SJSA1 (cell line): ENCODE measurements around the gene SEMA3C. TPM values are rescaled to one million over a fixed set of nuclear protein-coding genes. Genes with fewer than 3 reads are reported as not detected.
A peak's percentile ranks its signal among the peaks of the same experiment; 100 is the strongest.

Experiments
- DNase-seq, 2 experiments: peaks; one replicate each; pipeline ENCODE4 v3.0.0-alpha.2; 2015 to 2020; ENCODE audit warnings: low spot score in 2 of 2, low read depth in 1 of 2
- H3K27ac ChIP-seq: fragments of 250-450 bp; sonication (Bioruptor Pico); 2 replicates; pipeline ENCODE4 v1.5.1; 2020; ENCODE audit warnings: mild to moderate bottlenecking, moderate library complexity
- H3K27me3 ChIP-seq: fragments of 250-450 bp; sonication (Bioruptor Pico); replicated peaks from 2 replicates; pipeline ENCODE4 v1.5.1; 2020; ENCODE audit warnings: mild to moderate bottlenecking, moderate library complexity
- H3K36me3 ChIP-seq: fragments of 250-450 bp; sonication (Bioruptor Pico); 2 replicates; pipeline ENCODE4 v1.5.1; 2020; ENCODE audit warnings: mild to moderate bottlenecking
- H3K4me1 ChIP-seq: fragments of 250-450 bp; sonication (Bioruptor Pico); replicated peaks from 2 replicates; pipeline ENCODE4 v1.6.1; 2021; ENCODE audit warnings: mild to moderate bottlenecking
- H3K4me3 ChIP-seq: fragments of 250-450 bp; sonication (Bioruptor Pico); 2 replicates; pipeline ENCODE4 v1.5.1; 2020; ENCODE audit warnings: mild to moderate bottlenecking
- H3K9me3 ChIP-seq: fragments of 250-450 bp; sonication (Bioruptor Pico); replicated peaks from 2 replicates; pipeline ENCODE4 v1.5.1; 2020; ENCODE audit warnings: mild to moderate bottlenecking
- total RNA-seq: library from RNA; depleted of rRNA; stranded (reverse); fragments of >200 nt; shearing (Covaris generic); gene quantifications from 2 replicates; pipeline ENCODE4 v1.2.3, GENCODE V29; 2014; rRNA removed

The SEMA3C gene
- total RNA-seq, result 14.9 and 28.6 TPM in 2 replicates

DNA sequence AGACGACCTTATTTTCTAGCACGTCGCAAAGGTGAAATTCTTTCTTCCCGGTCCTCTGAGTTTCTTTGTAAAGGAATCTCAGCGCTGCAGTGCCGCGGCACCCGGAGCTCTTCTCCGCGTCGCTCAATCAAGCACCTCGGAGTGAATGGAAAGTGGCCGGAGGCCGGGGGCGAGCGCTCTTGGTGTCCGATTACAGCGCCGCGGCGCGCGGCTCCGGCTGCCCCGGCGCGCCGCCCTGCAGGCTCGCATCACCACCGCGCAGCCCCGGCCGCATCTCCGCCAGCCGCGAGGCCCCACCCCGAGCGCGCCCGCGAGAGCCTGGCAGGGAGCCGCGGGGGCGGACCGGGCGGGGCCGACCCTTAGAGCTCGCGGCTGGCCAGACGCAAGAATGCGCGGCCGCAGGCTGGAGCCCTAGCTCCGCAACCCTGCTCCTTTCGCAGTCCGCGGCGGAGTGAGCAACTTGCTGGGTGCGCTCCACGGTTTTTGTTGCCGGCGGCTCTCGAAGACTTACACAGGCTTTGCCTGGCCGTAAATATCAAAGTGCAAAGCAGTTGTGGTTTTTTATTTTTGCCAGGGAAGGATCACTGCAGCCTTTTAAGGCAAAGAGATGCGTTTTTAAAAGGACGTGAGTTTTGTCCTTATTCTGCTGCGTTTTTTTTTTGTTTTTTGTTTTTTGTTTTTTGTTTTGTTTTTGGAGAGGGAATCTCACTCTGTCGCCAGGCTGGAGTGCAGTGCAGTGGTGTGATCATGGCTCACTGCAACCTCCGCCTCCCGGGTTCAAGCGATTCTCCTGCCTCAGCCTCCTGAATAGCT lies at the start of gene SEMA3C:
SEMA3C (minus strand) TSS at position 143 of the 813 bp plus-strand sequence. CDS start 2,270 bp downstream, outside the sequence.
- H3K27ac ChIP-seq, result peak within 1 kb of the TSS; percentile 22; the same call in 1 of the 2 replicates
- peak within 1 kb of the TSS; percentile 52 for H3K4me3 ChIP-seq
- peak; percentile 89 to 90 for DNase-seq
- peaks cover 23% of the 10 kb centered on the region for H3K4me1 ChIP-seq
- no peaks in the 10 kb centered on the region for H3K27me3 ChIP-seq
- no peaks in the 10 kb centered on the region for H3K9me3 ChIP-seq
- H3K36me3 ChIP-seq, result no peaks in the 10 kb centered on the region

DNA sequence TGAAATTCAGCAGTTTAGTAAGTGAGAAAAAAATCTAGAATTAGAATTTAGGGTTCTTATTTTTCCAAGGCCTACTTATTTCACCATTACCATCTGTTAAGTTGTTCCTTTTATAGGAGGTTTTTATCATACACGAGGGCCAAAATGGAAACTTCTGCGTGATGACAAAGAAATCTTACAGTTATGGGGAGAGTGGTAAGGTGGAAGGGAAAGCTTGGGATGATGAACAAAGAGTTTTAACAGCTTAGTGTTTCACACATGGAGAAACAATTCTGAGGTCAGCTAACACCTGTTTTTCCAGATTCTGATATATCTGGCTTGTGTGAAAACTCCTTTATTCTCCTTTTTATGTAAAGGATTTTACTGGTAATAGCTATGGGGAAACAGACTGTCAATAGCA lies 49.8 kb upstream of the SEMA3C start:
- DNase-seq, result no peak
- Histone ChIP-seq H3K4me1 (peaks cover 12% of the 10 kb centered on the region), H3K36me3 (no peaks in the 10 kb centered on the region), H3K27ac (no peak overlapping the region), H3K4me3 (no peak overlapping the region), H3K27me3 (no peaks in the 10 kb centered on the region), H3K9me3 (no peaks in the 10 kb centered on the region)

DNA sequence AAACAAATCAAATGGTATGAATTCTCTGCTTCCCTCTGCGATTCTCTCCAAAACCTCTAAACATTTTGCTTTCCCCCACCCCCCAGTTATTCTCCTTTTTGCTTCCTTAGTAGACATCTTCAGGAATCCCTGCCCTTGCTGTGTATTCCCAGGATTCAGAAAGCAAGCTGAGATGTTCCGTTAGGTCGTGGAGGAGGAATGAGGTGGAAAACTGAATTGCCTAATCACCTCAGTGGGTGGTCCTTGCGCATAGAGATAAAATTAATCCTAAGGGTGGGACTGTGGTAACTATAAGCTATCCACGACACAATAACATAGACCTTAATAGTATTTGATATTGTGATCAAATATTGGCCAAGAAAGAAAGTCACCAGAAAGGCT lies 49.1 kb upstream of the SEMA3C start:
- Histone ChIP-seq H3K27ac (0 out of 2 replicates have a peak overlapping the region, but pooled peaks have one; percentile 15), H3K36me3 (no peaks in the 10 kb centered on the region), H3K9me3 (no peaks in the 10 kb centered on the region), H3K4me3 (no peak overlapping the region), H3K27me3 (no peaks in the 10 kb centered on the region), H3K4me1 (peaks cover 12% of the 10 kb centered on the region)
- peak in 1 of 2 experiments; percentile 55 for DNase-seq

DNA sequence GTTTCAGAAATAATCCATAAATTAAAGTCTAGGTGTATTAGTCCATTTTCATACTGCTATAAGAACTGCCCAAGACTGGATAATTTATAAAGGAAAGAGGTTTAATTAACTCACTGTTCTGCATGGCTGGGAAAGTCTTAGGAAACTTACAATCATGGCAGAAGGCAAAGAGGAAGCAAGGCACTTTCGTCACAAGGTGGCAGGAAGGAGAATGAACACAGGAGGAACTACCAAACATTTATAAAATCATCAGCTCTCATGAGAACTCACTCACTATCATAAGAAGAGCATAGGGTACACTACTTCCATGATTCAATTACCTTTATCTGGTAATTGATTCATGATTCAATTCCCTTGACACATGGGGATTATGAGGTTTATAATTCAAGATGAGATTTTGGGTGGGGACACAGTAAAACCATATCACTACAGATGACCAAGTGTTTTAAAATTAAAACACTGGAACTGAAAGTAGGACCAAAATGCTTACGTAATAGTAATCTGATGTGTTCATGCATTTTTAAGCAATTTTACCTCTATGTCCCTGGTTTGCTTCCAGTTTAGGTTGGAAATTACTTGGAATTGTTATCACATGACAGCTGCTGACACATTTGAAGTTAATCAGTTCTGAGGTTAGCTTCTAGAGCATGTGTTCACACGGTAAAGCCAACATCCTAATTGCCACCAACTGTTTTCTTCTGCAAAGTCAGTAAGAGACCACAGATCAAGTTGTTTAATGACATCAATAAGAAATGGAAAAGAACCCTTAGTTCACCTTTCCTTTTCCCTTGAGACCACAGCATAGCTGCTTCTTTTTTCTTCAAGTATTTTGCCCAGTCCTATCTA lies 48.4 kb upstream of the SEMA3C start:
- H3K36me3 ChIP-seq, result no peaks in the 10 kb centered on the region

DNA sequence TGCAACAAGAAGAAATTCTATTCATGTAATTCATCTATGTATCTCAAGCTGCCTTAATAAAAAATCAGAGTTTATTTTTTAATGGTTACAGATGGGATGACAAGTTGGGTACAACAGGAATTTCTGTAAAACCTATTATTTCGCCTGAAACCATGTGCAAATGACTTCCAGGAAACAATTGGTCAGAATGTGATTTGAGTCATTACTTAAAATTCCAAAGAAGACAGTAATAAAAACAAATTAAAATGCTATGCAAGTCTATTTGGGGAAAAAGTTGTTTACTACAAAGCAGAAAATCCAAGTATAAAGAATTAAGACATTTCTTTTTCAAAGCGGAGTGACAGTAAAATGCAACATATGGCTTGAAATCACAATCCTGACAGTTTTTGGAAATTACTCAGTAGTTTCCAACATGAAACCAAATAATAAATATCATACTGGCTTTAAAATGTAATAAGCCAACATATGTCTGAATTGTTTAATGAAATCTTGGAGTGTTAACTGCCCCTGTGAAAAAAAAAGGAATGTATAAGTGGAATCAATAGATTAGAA lies 41.5 kb upstream of the SEMA3C start:
- H3K4me1 ChIP-seq, result peaks cover 16% of the 10 kb centered on the region
- H3K27ac ChIP-seq, result peak overlapping the region; percentile 10; the same call in 1 of the 2 replicates
- no peaks in the 10 kb centered on the region for H3K9me3 ChIP-seq
- DNase-seq, result peak in 1 of 2 experiments; percentile 52
- no peak overlapping the region for H3K4me3 ChIP-seq
- H3K36me3 ChIP-seq, result no peaks in the 10 kb centered on the region
- H3K27me3 ChIP-seq, result no peaks in the 10 kb centered on the region

More for the DNA sequence above, 48.4 kb upstream of the SEMA3C start:
- H3K9me3 ChIP-seq, result no peaks in the 10 kb centered on the region
- 0 out of 2 replicates have a peak overlapping the region, but pooled peaks have one; percentile 15 for H3K27ac ChIP-seq
- no peak for DNase-seq
- no peaks in the 10 kb centered on the region for H3K27me3 ChIP-seq
- peaks cover 12% of the 10 kb centered on the region for H3K4me1 ChIP-seq
- no peak overlapping the region for H3K4me3 ChIP-seq

DNA sequence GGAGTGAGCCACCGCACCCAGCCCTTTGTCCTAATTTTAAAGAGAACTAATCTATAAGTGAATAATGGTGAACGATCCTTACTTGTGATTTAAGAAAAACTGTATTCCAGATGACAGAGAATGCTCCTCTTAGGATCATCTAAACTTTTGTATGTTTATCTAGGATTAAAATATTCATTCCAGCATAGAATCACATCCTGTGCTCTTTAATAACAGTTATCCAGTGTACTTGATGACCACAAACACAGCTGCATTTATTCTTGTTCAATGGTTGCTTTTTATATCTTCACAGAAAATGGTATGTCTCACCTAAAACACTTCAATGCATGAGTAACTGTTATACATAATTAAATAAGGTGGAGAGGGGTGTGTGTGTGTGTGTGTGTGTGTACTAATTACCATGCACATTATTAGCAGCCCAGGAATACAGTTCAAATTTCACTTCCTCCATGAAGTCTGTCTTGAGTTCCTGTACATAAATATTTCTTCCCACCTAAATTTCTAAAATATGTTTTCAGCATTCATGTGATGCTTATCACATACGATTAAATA lies 38.5 kb upstream of the SEMA3C start:
- DNase-seq, result no peak
- no peaks in the 10 kb centered on the region for H3K36me3 ChIP-seq
- H3K4me3 ChIP-seq, result no peak overlapping the region
- H3K9me3 ChIP-seq, result no peaks in the 10 kb centered on the region
- H3K27ac ChIP-seq, result no peak overlapping the region
- no peaks in the 10 kb centered on the region for H3K27me3 ChIP-seq
- H3K4me1 ChIP-seq, result peaks cover 16% of the 10 kb centered on the region

DNA sequence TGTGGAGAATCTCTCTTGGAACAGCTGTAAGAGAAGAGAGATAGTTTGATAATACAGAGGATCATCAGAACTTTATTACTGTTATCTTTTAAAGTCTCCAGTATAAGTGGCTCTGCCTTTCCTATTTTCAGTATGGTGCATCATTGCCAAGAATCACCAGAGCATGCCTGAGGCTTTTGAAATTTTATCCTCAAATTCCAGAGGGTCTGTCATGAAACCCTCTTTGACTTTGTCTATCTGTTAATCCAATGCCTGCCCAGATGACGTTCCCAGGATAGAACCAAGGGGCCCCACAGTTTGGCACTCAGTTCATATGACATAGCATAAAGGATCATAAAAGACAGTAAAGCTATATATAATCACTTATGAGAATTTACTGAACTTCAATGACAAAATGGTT lies 35.3 kb upstream of the SEMA3C start:
- no peak overlapping the region for H3K4me3 ChIP-seq
- no peaks in the 10 kb centered on the region for H3K4me1 ChIP-seq
- H3K9me3 ChIP-seq, result no peaks in the 10 kb centered on the region
- no peak for DNase-seq
- H3K27me3 ChIP-seq, result no peaks in the 10 kb centered on the region
- H3K27ac ChIP-seq, result no peak overlapping the region
- no peaks in the 10 kb centered on the region for H3K36me3 ChIP-seq

DNA sequence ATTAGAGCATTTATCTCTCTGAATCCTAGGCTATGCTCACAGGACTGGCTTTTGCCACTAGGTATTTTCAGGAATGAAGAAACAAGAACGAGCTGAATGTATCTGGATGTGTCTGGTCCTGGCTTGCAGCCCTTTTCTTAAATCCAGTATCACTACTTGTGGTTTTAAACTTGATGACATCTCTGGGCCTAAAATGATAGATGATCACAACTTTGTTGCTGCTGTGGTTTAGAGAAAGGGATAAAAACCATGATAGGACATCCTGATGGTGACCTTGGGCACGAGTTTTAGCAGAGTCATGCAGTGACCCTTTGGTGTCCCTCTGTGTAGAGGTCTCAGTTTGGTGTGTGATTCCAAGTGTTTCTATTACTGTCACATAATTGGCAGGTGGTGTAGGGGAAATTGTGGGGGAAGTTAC lies 31.7 kb upstream of the SEMA3C start:
- Histone ChIP-seq H3K4me1 (no peaks in the 10 kb centered on the region), H3K27ac (no peak overlapping the region), H3K4me3 (no peak overlapping the region), H3K27me3 (no peaks in the 10 kb centered on the region), H3K9me3 (no peaks in the 10 kb centered on the region), H3K36me3 (no peaks in the 10 kb centered on the region)
- no peak for DNase-seq

DNA sequence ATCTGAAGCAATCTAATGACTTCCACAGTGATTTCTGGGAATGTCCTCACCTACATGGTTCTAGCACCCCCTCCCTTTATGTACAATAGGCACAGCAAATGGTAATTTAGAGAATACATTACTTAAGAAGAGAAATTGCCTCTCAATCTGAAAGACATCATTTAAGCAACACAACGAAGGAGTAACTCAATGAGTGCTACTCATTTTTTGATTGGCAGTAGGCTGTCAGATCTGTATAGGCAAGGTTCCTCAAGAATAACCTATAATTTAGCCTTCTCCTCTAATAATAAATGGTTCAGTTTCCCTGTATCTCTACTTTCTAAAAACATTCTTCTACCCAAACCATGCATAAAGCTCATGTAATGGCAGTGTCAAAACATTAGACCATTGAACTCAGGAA lies 30.6 kb upstream of the SEMA3C start:
- no peaks in the 10 kb centered on the region for H3K9me3 ChIP-seq
- no peak overlapping the region for H3K4me3 ChIP-seq
- no peaks in the 10 kb centered on the region for H3K36me3 ChIP-seq
- DNase-seq, result no peak
- no peaks in the 10 kb centered on the region for H3K4me1 ChIP-seq
- H3K27ac ChIP-seq, result no peak overlapping the region
- no peaks in the 10 kb centered on the region for H3K27me3 ChIP-seq

DNA sequence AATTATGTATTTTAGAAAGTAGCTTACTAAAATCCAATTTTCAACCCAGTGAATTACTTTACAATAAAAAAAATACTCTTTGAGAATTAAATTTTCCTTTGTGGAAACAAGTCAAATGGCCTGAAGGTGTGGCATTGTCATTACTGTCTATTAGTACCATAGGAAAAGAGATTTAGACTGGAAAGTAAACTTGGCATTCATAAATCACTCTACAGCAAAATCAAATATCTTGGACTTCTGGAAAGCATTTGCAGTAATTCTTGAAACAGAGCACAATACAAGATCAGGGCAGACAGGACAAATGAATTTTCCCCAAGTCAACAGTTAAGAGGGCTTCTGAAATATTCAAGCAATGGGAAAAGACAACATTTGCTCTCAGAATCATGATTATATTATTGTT lies 28.0 kb upstream of the SEMA3C start:
- H3K27ac ChIP-seq, result no peak overlapping the region
- no peaks in the 10 kb centered on the region for H3K27me3 ChIP-seq
- peaks cover 6% of the 10 kb centered on the region for H3K9me3 ChIP-seq

DNA sequence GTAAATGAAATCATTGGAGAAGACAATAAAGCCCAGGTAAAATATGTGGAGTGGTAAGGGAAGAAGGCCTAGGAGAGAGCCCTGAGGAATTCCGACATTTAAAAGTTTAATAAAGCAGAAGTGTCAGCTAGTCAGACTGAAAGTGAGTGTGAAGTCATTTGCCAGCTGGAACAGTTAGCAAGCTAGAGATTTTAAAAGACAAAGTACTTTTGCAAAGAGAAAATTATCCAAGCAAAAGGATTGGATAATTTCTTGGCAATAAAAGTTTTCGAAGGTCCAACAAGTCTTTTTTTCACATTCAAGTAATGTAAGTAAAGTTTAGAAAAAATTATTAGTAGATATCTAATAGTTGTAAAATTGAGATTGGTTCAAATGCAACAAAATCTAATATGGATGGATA lies 27.1 kb upstream of the SEMA3C start:
- Histone ChIP-seq H3K27ac (no peak overlapping the region), H3K36me3 (no peaks in the 10 kb centered on the region), H3K27me3 (no peaks in the 10 kb centered on the region), H3K4me1 (peaks cover 9% of the 10 kb centered on the region), H3K9me3 (peaks cover 6% of the 10 kb centered on the region), H3K4me3 (no peak overlapping the region)
- no peak for DNase-seq

More for the DNA sequence above, 28.0 kb upstream of the SEMA3C start:
- H3K4me1 ChIP-seq, result peaks cover 7% of the 10 kb centered on the region
- H3K36me3 ChIP-seq, result no peaks in the 10 kb centered on the region
- H3K4me3 ChIP-seq, result no peak overlapping the region
- no peak for DNase-seq

DNA sequence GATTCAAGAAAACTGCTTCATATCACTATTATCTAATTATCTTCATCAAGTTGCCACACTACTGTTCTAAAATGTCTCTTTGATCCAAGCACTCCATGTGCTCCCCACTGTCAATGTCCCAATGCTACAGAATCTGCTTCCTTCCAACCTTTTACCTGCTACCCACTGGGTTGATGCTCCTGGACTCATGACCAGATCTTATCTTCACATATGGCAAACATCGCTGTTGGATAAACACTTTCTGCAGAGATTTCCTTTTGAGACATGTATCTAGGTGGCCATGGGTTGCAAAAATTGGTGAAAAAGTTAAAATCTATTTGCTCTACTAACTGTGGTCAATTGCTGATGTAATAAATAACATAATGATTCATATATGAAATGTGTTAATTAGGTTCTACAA lies 24.5 kb upstream of the SEMA3C start:
- H3K27me3 ChIP-seq, result no peaks in the 10 kb centered on the region
- no peaks in the 10 kb centered on the region for H3K36me3 ChIP-seq
- peaks cover 6% of the 10 kb centered on the region for H3K9me3 ChIP-seq
- DNase-seq, result no peak
- peaks cover 9% of the 10 kb centered on the region for H3K4me1 ChIP-seq
- H3K27ac ChIP-seq, result no peak overlapping the region
- no peak overlapping the region for H3K4me3 ChIP-seq

DNA sequence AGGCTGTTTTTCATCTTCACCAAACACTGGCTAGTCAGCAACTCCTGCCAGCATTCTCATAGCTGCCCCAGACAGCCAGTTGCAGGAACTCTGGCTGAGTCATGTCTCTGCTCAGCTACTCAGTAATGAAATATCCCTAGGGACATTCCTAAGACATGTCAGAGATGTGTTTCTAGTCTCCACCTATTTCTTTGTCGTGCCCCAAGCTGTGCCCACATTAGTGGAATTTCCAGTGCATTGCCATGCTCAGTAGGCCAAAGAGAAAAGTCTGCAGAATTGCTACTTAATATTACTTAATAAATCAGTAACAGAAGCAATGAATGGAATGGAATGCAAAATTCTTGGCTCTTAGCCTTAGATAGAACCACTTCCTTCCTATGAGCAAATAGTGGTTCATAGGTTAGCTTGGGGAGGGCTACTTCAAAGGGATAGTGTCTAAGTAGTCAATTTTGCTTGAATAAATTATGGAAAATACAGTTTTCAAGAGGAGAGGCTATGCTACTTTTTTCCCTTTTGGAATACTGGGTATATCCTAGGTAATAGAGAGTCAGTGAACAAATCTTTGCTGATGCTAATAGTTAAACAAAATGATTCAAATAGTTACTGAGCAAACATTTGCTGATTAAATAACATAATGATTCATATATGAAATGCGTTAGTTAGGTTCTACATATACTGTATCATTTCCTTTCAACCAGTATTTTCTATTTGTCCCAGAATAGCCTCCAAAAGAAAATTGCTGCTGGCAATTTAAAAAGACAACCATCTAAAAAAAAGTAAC lies 23.6 kb upstream of the SEMA3C start:
- Histone ChIP-seq H3K27ac (peak overlapping the region; percentile 64), H3K9me3 (peaks cover 6% of the 10 kb centered on the region), H3K36me3 (no peaks in the 10 kb centered on the region), H3K4me3 (no peak overlapping the region), H3K4me1 (peaks cover 9% of the 10 kb centered on the region), H3K27me3 (no peaks in the 10 kb centered on the region)
- peak; percentile 84 to 87 for DNase-seq
